Trophoblast cell (in vitro differentiated cells and primary cell): ENCODE data around the gene AKR1B15.

Experiments
- DNase-seq, 2 donors: peaks; one replicate each; pipeline ENCODE4 v3.0.0-alpha.2; 2016
- H2AFZ ChIP-seq: 2 replicates; pipeline ENCODE4 v1.6.1; 2013; ENCODE audit warnings: low read length, moderate library complexity, mild to moderate bottlenecking; ENCODE audit not compliant: insufficient read depth, poor library complexity
- H2AK5ac ChIP-seq: 2 replicates; pipeline ENCODE4 v1.6.1; 2013; ENCODE audit warnings: mild to moderate bottlenecking, low read length
- H2BK120ac ChIP-seq: 2 replicates; pipeline ENCODE4 v1.6.1; 2013; ENCODE audit warnings: low read length, mild to moderate bottlenecking, moderate library complexity; ENCODE audit not compliant: insufficient read depth, poor library complexity
- H2BK12ac ChIP-seq: 2 replicates; pipeline ENCODE4 v1.6.1; 2013; ENCODE audit warnings: mild to moderate bottlenecking, low read length, moderate library complexity
- H2BK5ac ChIP-seq: 2 replicates; pipeline ENCODE4 v1.6.1; 2013; ENCODE audit warnings: low read length, low read depth, moderate library complexity, mild to moderate bottlenecking; ENCODE audit not compliant: poor library complexity
- H3K14ac ChIP-seq: 2 replicates; pipeline ENCODE4 v1.6.1; 2013; ENCODE audit warnings: mild to moderate bottlenecking, low read length
- H3K18ac ChIP-seq: 2 replicates; pipeline ENCODE4 v1.6.1; 2013; ENCODE audit warnings: mild to moderate bottlenecking, low read length
- H3K23ac ChIP-seq: 2 replicates; pipeline ENCODE4 v1.6.1; 2013; ENCODE audit warnings: low read length
- H3K27ac ChIP-seq: 2 replicates; pipeline ENCODE4 v1.5.1; 2013; ENCODE audit warnings: low read depth, mild to moderate bottlenecking, inconsistent platforms, low read length, moderate library complexity
- H3K27me3 ChIP-seq: 2 replicates; pipeline ENCODE4 v1.6.1; 2013; ENCODE audit warnings: inconsistent platforms, mild to moderate bottlenecking, low read length, moderate library complexity; ENCODE audit not compliant: insufficient read depth
- H3K36me3 ChIP-seq, 2 experiments: 1 replicate in 1 of 2; 2 replicates in 1 of 2; pipeline ENCODE4 v1.6.1; 2013; ENCODE audit warnings: low read length in 2 of 2, mild to moderate bottlenecking in 2 of 2, moderate library complexity in 1 of 2; ENCODE audit not compliant: insufficient read depth in 2 of 2, control insufficient read depth in 1 of 2
- H3K4ac ChIP-seq: 2 replicates; pipeline ENCODE4 v1.6.1; 2013; ENCODE audit warnings: low read depth, mild to moderate bottlenecking, low read length, moderate library complexity
- H3K4me1 ChIP-seq, 2 experiments: 1 replicate in 1 of 2; 2 replicates in 1 of 2; pipeline ENCODE4 v1.6.1; 2013; ENCODE audit warnings: low read length in 2 of 2, mild to moderate bottlenecking in 2 of 2, moderate library complexity in 1 of 2; ENCODE audit not compliant: insufficient read depth in 2 of 2, control insufficient read depth in 1 of 2
- H3K4me2 ChIP-seq: 2 replicates; pipeline ENCODE4 v1.6.1; 2013; ENCODE audit warnings: inconsistent platforms, mild to moderate bottlenecking, low read length, moderate library complexity
- H3K4me3 ChIP-seq: 2 replicates; pipeline ENCODE4 v1.5.1; 2013; ENCODE audit warnings: mild to moderate bottlenecking, low read depth, low read length, inconsistent platforms
- H3K79me1 ChIP-seq: one replicate; pipeline ENCODE4 v1.6.1; 2013; ENCODE audit warnings: low read length
- H3K79me2 ChIP-seq: 2 replicates; pipeline ENCODE4 v1.6.1; 2013; ENCODE audit warnings: low read length, mild to moderate bottlenecking; ENCODE audit not compliant: control insufficient read depth, insufficient read depth, poor library complexity
- H3K9ac ChIP-seq: 2 replicates; pipeline ENCODE4 v1.6.1; 2013; ENCODE audit warnings: mild to moderate bottlenecking, low read length
- H3K9me3 ChIP-seq: 2 replicates; pipeline ENCODE4 v1.6.1; 2013; ENCODE audit warnings: low read depth, mild to moderate bottlenecking, control low read depth, inconsistent platforms, low read length; ENCODE audit not compliant: insufficient read depth
- H4K12ac ChIP-seq: 2 replicates; pipeline ENCODE4 v1.6.1; 2013; ENCODE audit warnings: low read depth, mild to moderate bottlenecking, low read length, moderate library complexity
- H4K8ac ChIP-seq: 2 replicates; pipeline ENCODE4 v1.6.1; 2013; ENCODE audit warnings: low read depth, mild to moderate bottlenecking, low read length, moderate library complexity
- H4K91ac ChIP-seq: one replicate; pipeline ENCODE4 v1.6.1; 2013; ENCODE audit warnings: low read depth, mild to moderate bottlenecking, low read length, moderate library complexity
- WGBS: extraction: QIAGEN DNeasy Blood & Tissue Kit; methylation state at CpG from one replicate; pipeline ENCODE4 v1.1.7; 2013; ENCODE audit warnings: missing lambda C conversion rate; ENCODE audit not compliant: insufficient read length, insufficient coverage; ENCODE audit errors: extremely low coverage; 5-methylcytosine and 5-hydroxymethylcytosine counted together

Gene AKR1B15

DNA sequence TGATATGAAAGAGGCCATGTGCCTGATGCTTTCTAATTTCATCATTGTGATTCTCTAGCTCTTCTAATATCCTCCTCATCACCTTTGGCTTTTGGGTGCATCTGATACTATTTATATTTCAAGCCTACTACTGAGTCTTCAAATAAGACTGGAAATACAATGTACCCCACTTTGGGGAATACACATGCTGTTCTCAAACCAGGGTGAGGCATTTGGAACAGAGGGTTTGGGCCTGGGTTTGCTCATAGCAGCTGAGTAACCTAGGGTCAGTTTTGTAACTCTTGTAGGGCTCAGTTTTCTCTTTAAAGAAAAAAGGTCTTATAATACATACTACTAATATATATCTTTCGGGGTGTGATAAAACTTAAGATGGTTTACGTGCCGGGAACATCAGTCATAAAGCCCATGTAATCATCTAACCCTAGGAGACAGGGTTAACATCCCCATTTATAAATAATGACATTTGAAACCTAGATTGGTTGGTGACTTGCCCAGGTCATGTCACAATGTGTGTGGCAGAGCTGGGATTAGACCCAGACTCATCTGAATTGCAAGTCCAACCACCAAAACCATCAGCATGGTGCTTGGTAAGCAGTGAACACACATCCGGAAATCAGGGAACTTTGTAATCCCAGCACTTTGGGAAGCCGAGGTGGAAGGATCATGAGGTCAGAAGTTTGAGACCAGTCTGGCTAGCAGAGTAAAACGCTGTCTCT is 23.0 kb downstream of the AKR1B15 start:
- Histone ChIP-seq H3K27ac (no peak overlapping the region), H4K8ac (no peak overlapping the region), H3K36me3 (no peaks in the 10 kb centered on the region), H2AFZ (no peak overlapping the region), H3K4me2 (no peak overlapping the region), H3K23ac (no peak overlapping the region), H2AK5ac (no peak overlapping the region), H4K12ac (no peak overlapping the region), H3K4me3 (no peak overlapping the region), H3K14ac (no peak overlapping the region), H3K9me3 (peaks cover 4% of the 10 kb centered on the region), H3K9ac (no peak overlapping the region), H3K18ac (no peak overlapping the region), H3K4ac (no peak overlapping the region), H3K27me3 (no peaks in the 10 kb centered on the region), H2BK12ac (no peak overlapping the region), H4K91ac (no peak overlapping the region), H3K79me1 (no peaks in the 10 kb centered on the region), H2BK5ac (no peak overlapping the region), H3K4me1 (no peaks in the 10 kb centered on the region), H2BK120ac (no peak overlapping the region), H3K79me2 (no peaks in the 10 kb centered on the region)
- no peak for DNase-seq
- WGBS = no CpG with 5 or more reads among the region's 6 CpGs

GRCh38 chr7:134574322-134574721 is 25.4 kb downstream of the AKR1B15 start:
- no peak overlapping the region for H4K12ac ChIP-seq
- no peak overlapping the region for H2BK5ac ChIP-seq
- WGBS = no CpG with 5 or more reads among the region's 2 CpGs

GRCh38 chr7:134584290-134584689 is 35.4 kb downstream of the AKR1B15 start:
- DNase-seq = no peak
- Histone ChIP-seq H3K4ac (no peak overlapping the region), H3K14ac (no peak overlapping the region), H3K4me3 (no peak overlapping the region), H3K4me2 (no peak overlapping the region), H3K79me1 (peaks cover 1% of the 10 kb centered on the region), H3K4me1 (peaks cover 0 to 2% of the 10 kb centered on the region in 2 experiments), H3K9ac (no peak overlapping the region), H3K9me3 (peaks cover 6% of the 10 kb centered on the region), H4K12ac (no peak overlapping the region), H2AFZ (no peak overlapping the region), H2BK12ac (no peak overlapping the region), H3K27me3 (no peaks in the 10 kb centered on the region), H3K18ac (no peak overlapping the region), H3K27ac (no peak overlapping the region), H4K8ac (no peak overlapping the region), H2BK120ac (no peak overlapping the region), H2AK5ac (no peak overlapping the region), H3K79me2 (no peaks in the 10 kb centered on the region), H3K36me3 (no peaks in the 10 kb centered on the region), H4K91ac (no peak overlapping the region), H3K23ac (no peak overlapping the region), H2BK5ac (no peak overlapping the region)
- WGBS = 100% methylated on average over 1 of the region's 1 CpG

More at GRCh38 chr7:134574322-134574721, 25.4 kb downstream of the AKR1B15 start:
- Histone ChIP-seq H3K23ac (no peak overlapping the region), H3K79me2 (no peaks in the 10 kb centered on the region), H3K27ac (no peak overlapping the region), H2AK5ac (no peak overlapping the region), H2BK120ac (no peak overlapping the region), H3K4me2 (no peak overlapping the region), H3K36me3 (no peaks in the 10 kb centered on the region), H3K4me3 (no peak overlapping the region), H3K27me3 (no peaks in the 10 kb centered on the region), H3K79me1 (no peaks in the 10 kb centered on the region), H2BK12ac (no peak overlapping the region), H4K91ac (no peak overlapping the region), H3K14ac (no peak overlapping the region), H4K8ac (no peak overlapping the region), H3K9me3 (peaks cover 3% of the 10 kb centered on the region), H3K18ac (no peak overlapping the region), H3K9ac (no peak overlapping the region), H3K4me1 (no peaks in the 10 kb centered on the region), H2AFZ (no peak overlapping the region), H3K4ac (no peak overlapping the region)
- no peak for DNase-seq

- H3K14ac ChIP-seq = no peak overlapping the region
- WGBS = no CpG with 5 or more reads among the region's 7 CpGs
- peaks cover 6% of the 10 kb centered on the region for H3K9me3 ChIP-seq
- H4K12ac ChIP-seq = no peak overlapping the region
- no peak overlapping the region for H4K8ac ChIP-seq
- no peak for DNase-seq
- H2AK5ac ChIP-seq = no peak overlapping the region
- no peaks in the 10 kb centered on the region for H3K79me2 ChIP-seq
- H3K18ac ChIP-seq = no peak overlapping the region
- no peaks in the 10 kb centered on the region for H3K27me3 ChIP-seq
- H3K79me1 ChIP-seq = peaks cover 5% of the 10 kb centered on the region
- H3K4me2 ChIP-seq = no peak overlapping the region
- H3K4ac ChIP-seq = no peak overlapping the region
- no peak overlapping the region for H3K9ac ChIP-seq
- no peaks in the 10 kb centered on the region for H3K36me3 ChIP-seq
- H2BK12ac ChIP-seq = no peak overlapping the region
- no peak overlapping the region for H3K27ac ChIP-seq
- H3K4me1 ChIP-seq = peaks cover 4 to 5% of the 10 kb centered on the region in 2 experiments
- H2BK120ac ChIP-seq = no peak overlapping the region
- no peak overlapping the region for H3K4me3 ChIP-seq
- no peak overlapping the region for H2AFZ ChIP-seq
- no peak overlapping the region for H3K23ac ChIP-seq
- H2BK5ac ChIP-seq = no peak overlapping the region
- H4K91ac ChIP-seq = no peak overlapping the region
Observed at GRCh38 chr7:134585897-134586296, 37.0 kb downstream of the AKR1B15 start.
